NCI-H146 treated with DMSO at 0.1 percent for 48 hours (cell line): ENCODE results near the gene MBOAT2.
A peak's percentile ranks its signal among the peaks of the same experiment; 100 is the strongest.
"Not testable (repeated sequence)": the region's sequence is repeated elsewhere in the genome, so short reads cannot be mapped to it uniquely, and the experiment has no call there.

ENCODE experiments used
- DNase-seq: peaks from one replicate; lab custom pipeline; 2025; ENCODE audit not compliant: unreplicated experiment; lab: John Stamatoyannopoulos, UW

MBOAT2 gene

DNA sequence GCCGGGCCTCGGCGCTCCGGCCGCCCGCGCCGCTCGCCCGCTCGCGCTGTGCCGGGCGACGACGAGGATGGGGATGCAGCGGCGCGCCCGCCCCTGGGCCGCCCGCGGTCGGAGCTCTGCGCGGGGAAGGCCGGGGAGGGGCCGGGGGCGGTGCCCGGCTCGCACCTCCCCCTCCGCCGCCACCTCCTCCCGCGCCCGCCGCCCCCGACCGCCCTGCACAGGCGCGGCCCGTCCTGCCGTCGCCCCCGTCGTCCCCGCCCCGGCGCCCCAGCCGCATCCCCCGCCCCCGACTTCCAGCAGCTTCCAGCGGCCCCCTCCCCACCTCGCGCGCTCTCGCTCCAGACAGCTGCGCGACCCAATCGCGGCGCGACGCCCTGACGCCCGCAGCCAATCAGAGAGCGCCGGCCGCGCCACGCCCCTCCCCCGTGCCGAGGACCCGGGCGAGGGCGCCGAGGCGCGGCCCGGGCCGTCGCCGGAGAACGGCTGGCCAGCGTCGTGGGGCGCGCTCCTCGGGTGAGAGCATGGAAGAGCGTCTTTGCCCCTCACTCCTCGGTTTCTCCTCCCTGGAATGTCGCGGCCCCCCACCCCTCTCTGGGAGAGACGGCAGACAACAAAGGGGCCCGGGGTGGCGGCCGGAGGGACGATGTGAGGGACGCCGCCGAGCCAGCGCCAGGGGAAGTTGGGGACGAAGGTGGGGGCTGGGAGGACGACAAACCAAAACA, at the start of gene MBOAT2:
MBOAT2 (minus strand) TSS at position 69 of the 722 bp plus-strand sequence. CDS start 70 bp downstream, outside the sequence.
- DNase-seq: peak; percentile 80

DNA sequence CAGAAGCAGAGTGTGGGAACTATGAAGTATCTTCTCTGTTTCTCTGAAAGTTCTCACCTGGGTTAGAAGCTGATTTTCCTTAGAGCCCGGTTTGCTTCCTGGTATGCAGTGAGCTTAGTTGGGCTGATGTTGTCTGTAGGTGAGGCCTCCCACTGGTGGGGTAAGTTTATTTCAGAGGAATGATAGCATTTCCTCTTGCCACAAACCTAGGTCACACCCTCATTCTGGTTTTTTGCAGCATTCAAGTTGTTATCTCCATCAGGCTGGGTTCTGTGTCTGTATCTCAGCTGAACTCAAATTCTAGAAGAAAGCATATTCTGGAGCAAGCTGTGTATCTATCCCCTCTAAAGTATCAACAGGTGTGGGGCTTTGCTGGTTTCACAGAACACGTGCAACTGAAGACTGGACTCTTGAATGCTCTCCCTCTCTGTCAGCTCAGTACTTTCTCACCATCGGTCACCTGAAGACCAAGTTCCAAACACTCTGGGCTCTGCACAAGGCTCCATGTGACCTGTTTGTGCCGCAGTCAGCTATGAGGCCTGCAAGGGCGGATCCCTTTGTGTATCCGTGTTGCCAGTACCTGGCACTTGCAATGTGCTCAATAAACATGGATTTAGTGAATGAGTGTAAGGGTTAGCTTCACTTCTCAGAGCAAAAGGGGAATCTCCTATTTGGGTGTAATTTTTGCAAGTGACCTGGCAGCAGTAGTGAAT, 49.5 kb upstream of the MBOAT2 start:
- DNase-seq: no peak

DNA sequence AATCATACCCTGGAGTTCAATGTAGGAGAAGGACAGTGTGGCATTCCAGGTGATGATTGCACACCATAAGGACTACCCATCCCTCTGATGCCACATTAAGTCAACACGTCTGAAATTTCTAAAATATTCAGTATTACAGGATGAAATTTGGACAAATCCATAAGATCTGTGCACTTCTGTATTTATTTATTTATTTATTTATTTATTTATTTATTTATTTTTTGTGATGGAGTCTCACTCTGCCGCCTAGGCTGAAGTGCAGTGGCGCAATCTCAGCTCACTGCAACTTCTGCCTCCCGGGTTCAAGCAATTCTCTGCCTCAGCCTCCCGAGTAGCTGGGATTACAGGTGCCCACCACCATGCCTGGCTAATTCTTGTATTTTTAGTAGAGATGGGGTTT, 48.0 kb upstream of the MBOAT2 start:
- not testable (repeated sequence) for DNase-seq

GRCh38 chr2:9050122-9050809, 46.8 kb upstream of the MBOAT2 start:
- no peak for DNase-seq

DNA sequence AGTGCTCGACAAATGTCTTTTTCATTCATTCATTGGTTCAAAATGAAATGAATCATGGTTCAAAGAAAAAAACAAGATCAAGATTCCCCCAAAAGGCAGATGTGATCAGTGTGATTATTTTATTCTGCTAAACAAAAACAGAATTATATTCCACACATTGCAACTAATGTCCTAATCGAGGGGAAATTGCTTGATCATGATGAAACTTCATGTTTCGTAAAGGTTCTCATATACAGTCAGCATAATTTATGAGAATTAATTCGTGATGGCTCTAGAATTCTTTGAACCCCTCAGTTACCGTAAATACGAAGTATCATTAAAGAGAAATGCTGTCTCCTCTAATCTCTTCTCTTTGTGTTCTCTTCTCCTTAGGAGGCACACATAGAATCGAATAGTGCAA, 42.1 kb upstream of the MBOAT2 start:
- DNase-seq: no peak

- DNase-seq: not testable (repeated sequence)
Measured at GRCh38 chr2:9043491-9043890, 40.0 kb upstream of the MBOAT2 start.

- no peak for DNase-seq
Measured at GRCh38 chr2:9037166-9037565, 33.7 kb upstream of the MBOAT2 start.

GRCh38 chr2:9033385-9034168, 30.1 kb upstream of the MBOAT2 start:
- no peak for DNase-seq

- no peak for DNase-seq
Measured at GRCh38 chr2:9032536-9033255, 29.2 kb upstream of the MBOAT2 start.

DNA sequence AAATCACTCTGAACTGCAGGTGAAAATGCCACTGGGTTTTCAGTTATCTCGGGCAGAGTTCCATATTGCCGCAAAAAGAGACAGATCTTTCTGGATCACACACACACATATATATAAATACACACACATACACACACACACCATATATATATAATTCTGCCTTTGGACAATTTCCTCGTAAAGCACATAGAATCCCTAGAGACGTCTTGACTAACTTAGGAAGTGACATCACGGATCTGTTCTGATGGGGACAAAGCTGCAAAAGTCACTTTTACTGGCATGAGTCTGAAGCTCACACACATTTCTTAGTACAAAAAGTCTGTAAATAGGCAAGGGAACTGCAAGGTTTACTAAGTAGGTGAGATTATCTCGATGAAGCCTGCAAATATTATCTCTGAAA, 28.6 kb upstream of the MBOAT2 start:
- DNase-seq: no peak

- DNase-seq: no peak
Measured at GRCh38 chr2:9031246-9031645, 27.8 kb upstream of the MBOAT2 start.

GRCh38 chr2:9030841-9031240, 27.4 kb upstream of the MBOAT2 start:
- no peak for DNase-seq

- no peak for DNase-seq
Measured at GRCh38 chr2:9030190-9030589, 26.7 kb upstream of the MBOAT2 start.

GRCh38 chr2:9029721-9030120, 26.2 kb upstream of the MBOAT2 start:
- DNase-seq: peak; percentile 72

- no peak for DNase-seq
Measured at GRCh38 chr2:9027884-9028283, 24.4 kb upstream of the MBOAT2 start.

DNA sequence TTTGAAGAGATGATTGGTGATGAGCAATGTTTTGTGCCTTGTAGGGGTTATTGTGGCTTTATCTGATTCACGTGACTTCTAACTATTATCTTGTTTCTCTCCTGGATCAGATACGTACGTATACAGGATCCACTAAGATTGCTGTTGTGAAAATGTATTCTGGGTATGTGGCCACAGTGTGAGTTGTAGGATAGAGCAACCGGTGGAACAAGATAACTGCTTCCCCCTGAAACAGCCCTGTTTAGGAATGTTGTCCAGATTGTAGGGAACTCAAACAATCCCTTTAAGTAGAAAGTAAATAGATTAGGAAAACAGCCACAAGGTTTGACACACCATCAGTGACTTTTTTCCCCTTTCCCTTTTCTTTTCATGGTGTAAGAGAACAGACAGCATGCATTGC, 22.3 kb upstream of the MBOAT2 start:
- DNase-seq: no peak

GRCh38 chr2:9024575-9024974, 21.1 kb upstream of the MBOAT2 start:
- DNase-seq: no peak

DNA sequence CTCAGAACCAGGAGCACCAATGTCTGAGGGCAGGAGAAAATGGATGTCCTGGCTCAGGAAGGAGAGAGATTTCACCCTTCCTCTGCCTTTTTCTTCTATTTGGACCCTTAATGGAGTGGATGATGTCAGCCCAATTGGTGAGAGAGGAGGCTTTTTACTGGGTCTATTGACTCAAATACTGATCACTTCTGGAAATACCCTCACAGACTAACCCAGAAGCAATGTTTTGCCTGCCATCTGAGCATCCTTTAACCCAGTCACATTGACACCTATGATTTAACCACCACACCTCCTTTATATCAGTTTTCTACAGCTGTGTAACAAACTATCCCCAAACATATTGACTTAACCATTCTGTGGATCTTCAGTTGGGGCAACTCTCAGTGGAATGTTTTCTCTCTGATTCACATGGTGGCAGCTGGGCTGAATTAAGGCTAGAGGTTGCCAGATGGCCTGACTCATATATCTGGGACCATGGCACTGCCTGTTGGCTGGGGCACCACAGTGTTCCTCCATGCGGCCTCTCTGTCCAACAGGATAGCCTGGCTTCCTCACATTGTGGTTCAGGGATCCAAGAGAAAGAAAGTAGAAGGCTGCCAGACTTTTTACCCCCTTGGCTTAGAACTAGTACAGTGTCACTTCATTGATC, 18.2 kb upstream of the MBOAT2 start:
- no peak for DNase-seq

GRCh38 chr2:9020267-9020666, 16.8 kb upstream of the MBOAT2 start:
- DNase-seq: no peak

- no peak for DNase-seq
Measured at GRCh38 chr2:9018534-9018933, 15.1 kb upstream of the MBOAT2 start.
